K562 (cell line): Measurements from ENCODE around the gene VAMP8. TPM values are rescaled to one million over a fixed set of nuclear protein-coding genes. Genes with fewer than 3 reads are reported as not detected.

Source experiments
- BRCA1 ChIP-seq, 2 experiments: fragments of 450-650 bp in 1 of 2; sonication (generic) in 1 of 2; formaldehyde crosslinking in 1 of 2; IDR thresholded peaks; 2 replicates each; pipeline versions ENCODE4 v1.5.0 to v1.6.1; 2017 to 2020; ENCODE audit warnings: mild to moderate bottlenecking in 1 of 2, missing genetic modification reagents in 1 of 2
- CC2D1A ChIP-seq: fragments of 450-650 bp; IDR thresholded peaks from 2 replicates; pipeline ENCODE4 v1.6.1; 2017; ENCODE audit warnings: mild to moderate bottlenecking
- HNRNPK ChIP-seq: fragments of 200-400 bp; formaldehyde crosslinking; IDR thresholded peaks from one replicate; pipeline ENCODE4 v1.6.1; 2018; ENCODE audit warnings: mild to moderate bottlenecking, low read depth, low read length; ENCODE audit not compliant: poor library complexity, severe bottlenecking
- NFE2 ChIP-seq: IDR thresholded peaks from 2 replicates; pipeline ENCODE4 v1.6.1; 2014; ENCODE audit warnings: antibody characterized with exemption, low read depth
- RFX5 ChIP-seq: IDR thresholded peaks from 2 replicates; pipeline ENCODE4 v1.6.1; 2011; ENCODE audit warnings: low read depth, mild to moderate bottlenecking, improper control_type of control experiment, low read length
- SAP30 ChIP-seq: fragments of 200-600 bp; sonication (generic); IDR thresholded peaks from 2 replicates; pipeline ENCODE4 v1.6.1; 2012; ENCODE audit warnings: borderline replicate concordance, low read depth, mild to moderate bottlenecking, moderate library complexity, low read length, control low read depth, inconsistent platforms; ENCODE audit not compliant: insufficient read depth, poor library complexity, severe bottlenecking
- XRCC5 ChIP-seq: fragments of 200-400 bp; formaldehyde crosslinking; IDR thresholded peaks from 2 replicates; pipeline ENCODE4 v1.6.1; 2017; ENCODE audit warnings: low read depth, mild to moderate bottlenecking, low read length
- ZBED1 ChIP-seq: IDR thresholded peaks from 2 replicates; pipeline ENCODE4 v1.6.1; 2014
- ZMIZ1 ChIP-seq, 2 experiments: fragments of 150-350 bp in 1 of 2; IDR thresholded peaks; 2 replicates each; pipeline ENCODE4 v1.6.1; 2012 to 2016; ENCODE audit warnings: low read depth in 2 of 2, low read length in 2 of 2, mild to moderate bottlenecking in 1 of 2, moderate library complexity in 1 of 2
- ZNF224 ChIP-seq: sonication (generic); formaldehyde crosslinking; IDR thresholded peaks from 2 replicates; pipeline ENCODE4 v1.8.0; 2022; ENCODE audit warnings: mild to moderate bottlenecking, missing genetic modification reagents
- ZNF395 ChIP-seq: fragments of 200-800 bp; sonication (Bioruptor generic); IDR thresholded peaks from 2 replicates; pipeline ENCODE4 v1.6.1; 2017; ENCODE audit warnings: missing genetic modification characterization, missing compliant biosample characterization
- polyA plus RNA-seq, 8 experiments: library from polyadenylated mRNA; depleted of rRNA in 4 of 8; stranded (reverse) in 5 of 8; unstranded in 3 of 8; fragments of >200 nt; fragmentation: Nextera tagmentation in 2 of 8; fragmentation: Illumina TruSeq in 1 of 8; extraction: Ambion mirVana in 2 of 8; extraction: Trizol in 1 of 8; gene quantifications; 2 replicates each; pipeline versions ENCODE4 v1.2.1 to v1.2.3, GENCODE V29; 2011 to 2014; ENCODE audit warnings: inconsistent platforms in 1 of 8, missing spikeins in 1 of 8
- total RNA-seq, 7 experiments: library from RNA; depleted of rRNA in 6 of 7; stranded (reverse); fragments of >200 nt in 6 of 7; fragmentation: Illumina TruSeq in 2 of 7; extraction: Trizol in 2 of 7; gene quantifications; 2 replicates each; pipeline versions ENCODE4 v1.2.1 to v1.2.3, GENCODE V29; 2011 to 2021; ENCODE audit warnings: low replicate concordance in 1 of 7
- TF ChIP-seq, protein P1 (sequence below), 2 experiments: fragments of 450-650 bp; conservative IDR thresholded peaks; 2 replicates each; pipeline ENCODE4 v1.6.1; 2017; ENCODE audit warnings: mild to moderate bottlenecking in 2 of 2, moderate library complexity in 2 of 2
- TF ChIP-seq, protein P2 (sequence below): sonication (generic); formaldehyde crosslinking; IDR thresholded peaks from 2 replicates; pipeline ENCODE4 v1.8.1; 2023; ENCODE audit warnings: missing genetic modification reagents, mild to moderate bottlenecking, borderline replicate concordance

VAMP8 gene
- total and polyA plus RNA-seq, 9 of the 15 experiments (the other 6 are each of a cell fraction or from before 2014, with no cell fraction given), result 107 to 571 (median 248) TPM

GRCh38 chr2:85538507-85539360 lies 38.7 kb upstream of the VAMP8 start, which contains the start of gene MAT2A (continued):
- TF ChIP-seq ZMIZ1 (IDR thresholded peaks at IDR 0.05; ENCODE audit: low read depth in 2 of 2, low read length in 2 of 2) (peak in 1 of 2 experiments; percentile 91; a peak in 2 of 4 replicates), SAP30 (peak; percentile 12), XRCC5 (peak; percentile 5; the same call in 1 of the 2 replicates), BRCA1 (IDR thresholded peaks at IDR 0.05) (no peak), BRCA1 (CRISPR knock-in tag; IDR thresholded peaks at IDR 0.05) (no peak), CC2D1A (peak; percentile 91), ZNF395 (peak; percentile 81; the same call in 1 of the 2 replicates), HNRNPK (peak; percentile 3), RFX5 (0 out of 2 replicates have a peak, but pooled peaks have one; percentile 15), ZBED1 (peak; percentile 92), ZNF224 (CRISPR knock-in tag) (no peak; the same call in 1 of the 2 replicates), NFE2 (peak; percentile 26; the same call in 1 of the 2 replicates)
- TF ChIP-seq, protein P1, sequence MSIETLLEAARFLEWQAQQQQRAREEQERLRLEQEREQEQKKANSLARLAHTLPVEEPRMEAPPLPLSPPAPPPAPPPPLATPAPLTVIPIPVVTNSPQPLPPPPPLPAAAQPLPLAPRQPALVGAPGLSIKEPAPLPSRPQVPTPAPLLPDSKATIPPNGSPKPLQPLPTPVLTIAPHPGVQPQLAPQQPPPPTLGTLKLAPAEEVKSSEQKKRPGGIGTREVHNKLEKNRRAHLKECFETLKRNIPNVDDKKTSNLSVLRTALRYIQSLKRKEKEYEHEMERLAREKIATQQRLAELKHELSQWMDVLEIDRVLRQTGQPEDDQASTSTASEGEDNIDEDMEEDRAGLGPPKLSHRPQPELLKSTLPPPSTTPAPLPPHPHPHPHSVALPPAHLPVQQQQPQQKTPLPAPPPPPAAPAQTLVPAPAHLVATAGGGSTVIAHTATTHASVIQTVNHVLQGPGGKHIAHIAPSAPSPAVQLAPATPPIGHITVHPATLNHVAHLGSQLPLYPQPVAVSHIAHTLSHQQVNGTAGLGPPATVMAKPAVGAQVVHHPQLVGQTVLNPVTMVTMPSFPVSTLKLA (conservative IDR thresholded peaks at IDR 0.05), result peak in 1 of 2 experiments; percentile 8; a peak in 3 of 4 replicates
- TF ChIP-seq, protein P2, sequence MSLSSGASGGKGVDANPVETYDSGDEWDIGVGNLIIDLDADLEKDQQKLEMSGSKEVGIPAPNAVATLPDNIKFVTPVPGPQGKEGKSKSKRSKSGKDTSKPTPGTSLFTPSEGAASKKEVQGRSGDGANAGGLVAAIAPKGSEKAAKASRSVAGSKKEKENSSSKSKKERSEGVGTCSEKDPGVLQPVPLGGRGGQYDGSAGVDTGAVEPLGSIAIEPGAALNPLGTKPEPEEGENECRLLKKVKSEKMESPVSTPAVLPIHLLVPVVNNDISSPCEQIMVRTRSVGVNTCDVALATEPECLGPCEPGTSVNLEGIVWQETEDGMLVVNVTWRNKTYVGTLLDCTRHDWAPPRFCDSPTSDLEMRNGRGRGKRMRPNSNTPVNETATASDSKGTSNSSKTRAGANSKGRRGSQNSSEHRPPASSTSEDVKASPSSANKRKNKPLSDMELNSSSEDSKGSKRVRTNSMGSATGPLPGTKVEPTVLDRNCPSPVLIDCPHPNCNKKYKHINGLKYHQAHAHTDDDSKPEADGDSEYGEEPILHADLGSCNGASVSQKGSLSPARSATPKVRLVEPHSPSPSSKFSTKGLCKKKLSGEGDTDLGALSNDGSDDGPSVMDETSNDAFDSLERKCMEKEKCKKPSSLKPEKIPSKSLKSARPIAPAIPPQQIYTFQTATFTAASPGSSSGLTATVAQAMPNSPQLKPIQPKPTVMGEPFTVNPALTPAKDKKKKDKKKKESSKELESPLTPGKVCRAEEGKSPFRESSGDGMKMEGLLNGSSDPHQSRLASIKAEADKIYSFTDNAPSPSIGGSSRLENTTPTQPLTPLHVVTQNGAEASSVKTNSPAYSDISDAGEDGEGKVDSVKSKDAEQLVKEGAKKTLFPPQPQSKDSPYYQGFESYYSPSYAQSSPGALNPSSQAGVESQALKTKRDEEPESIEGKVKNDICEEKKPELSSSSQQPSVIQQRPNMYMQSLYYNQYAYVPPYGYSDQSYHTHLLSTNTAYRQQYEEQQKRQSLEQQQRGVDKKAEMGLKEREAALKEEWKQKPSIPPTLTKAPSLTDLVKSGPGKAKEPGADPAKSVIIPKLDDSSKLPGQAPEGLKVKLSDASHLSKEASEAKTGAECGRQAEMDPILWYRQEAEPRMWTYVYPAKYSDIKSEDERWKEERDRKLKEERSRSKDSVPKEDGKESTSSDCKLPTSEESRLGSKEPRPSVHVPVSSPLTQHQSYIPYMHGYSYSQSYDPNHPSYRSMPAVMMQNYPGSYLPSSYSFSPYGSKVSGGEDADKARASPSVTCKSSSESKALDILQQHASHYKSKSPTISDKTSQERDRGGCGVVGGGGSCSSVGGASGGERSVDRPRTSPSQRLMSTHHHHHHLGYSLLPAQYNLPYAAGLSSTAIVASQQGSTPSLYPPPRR (CRISPR knock-in tag), result no peak; the same call in 1 of the 2 replicates
